HG03354 (cell line): Measurements from ENCODE around the gene MRTFB.
"Not testable (repeated sequence)": the region's sequence is repeated elsewhere in the genome, so short reads cannot be mapped to it uniquely, and the experiment has no call there.

Experiments
- ATAC-seq: cut with Tn5 transposase; IDR thresholded peaks from one replicate; pipeline ENCODE4 v1.9.1; 2021; ENCODE audit warnings: mild to moderate bottlenecking; ENCODE audit not compliant: unreplicated experiment, poor library complexity, severe bottlenecking

MRTFB gene

DNA sequence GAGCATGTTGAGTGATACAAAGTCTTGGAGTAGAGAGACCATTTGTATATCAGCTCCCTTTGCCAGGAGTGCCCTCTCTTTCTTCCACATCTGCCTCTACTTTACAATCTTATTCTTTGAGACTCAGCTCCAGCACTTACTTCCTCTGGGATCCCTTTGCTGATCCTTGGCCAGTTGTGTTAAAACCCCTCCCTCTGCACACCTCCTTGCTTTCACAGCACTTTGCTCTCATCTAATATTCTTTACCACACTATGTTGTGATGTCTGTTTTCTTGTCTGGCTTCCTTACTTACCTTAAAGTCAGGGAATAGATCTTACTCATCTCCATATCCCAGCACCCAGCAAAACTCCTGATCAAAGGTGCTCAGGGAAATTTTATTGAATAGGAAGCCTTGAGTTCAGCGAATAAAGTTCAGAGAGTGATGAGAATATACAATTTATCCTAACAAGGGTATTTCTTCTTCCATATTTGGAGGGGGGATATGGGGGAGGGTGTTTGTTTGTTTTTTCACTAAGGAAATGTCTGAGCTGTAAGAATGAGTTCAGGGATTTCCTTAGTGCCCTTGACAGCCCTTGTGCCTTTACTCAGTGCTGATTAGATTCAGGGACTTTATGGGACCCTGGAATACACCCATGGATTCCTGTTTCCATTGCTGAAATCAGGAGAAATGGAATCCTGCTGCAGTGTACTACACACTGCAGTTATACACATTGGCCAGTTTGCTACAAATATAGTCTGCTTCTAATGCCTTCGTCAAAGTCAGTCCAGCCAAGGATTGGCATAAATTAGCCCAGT, 32.0 kb downstream of the MRTFB start:
- ATAC-seq: no peak

DNA sequence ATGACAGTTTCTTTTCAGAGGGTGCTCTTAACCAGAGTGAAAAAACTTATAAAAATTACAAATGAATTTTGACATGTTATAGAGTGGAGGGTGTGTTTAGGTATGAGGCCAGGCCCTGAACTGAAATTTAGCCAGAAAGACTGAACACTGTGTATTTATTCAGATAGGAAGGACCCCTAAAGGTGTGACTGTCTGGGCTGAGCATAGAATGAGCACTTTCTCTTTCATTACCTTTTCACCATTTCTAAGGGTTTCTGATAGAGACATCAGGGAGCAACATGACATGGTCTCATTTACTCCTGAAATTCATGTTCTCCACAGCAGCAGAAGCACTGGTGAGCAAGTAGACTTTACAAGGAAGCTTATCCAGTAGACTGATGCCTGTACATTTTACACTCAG, 32.9 kb downstream of the MRTFB start:
- no peak for ATAC-seq

DNA sequence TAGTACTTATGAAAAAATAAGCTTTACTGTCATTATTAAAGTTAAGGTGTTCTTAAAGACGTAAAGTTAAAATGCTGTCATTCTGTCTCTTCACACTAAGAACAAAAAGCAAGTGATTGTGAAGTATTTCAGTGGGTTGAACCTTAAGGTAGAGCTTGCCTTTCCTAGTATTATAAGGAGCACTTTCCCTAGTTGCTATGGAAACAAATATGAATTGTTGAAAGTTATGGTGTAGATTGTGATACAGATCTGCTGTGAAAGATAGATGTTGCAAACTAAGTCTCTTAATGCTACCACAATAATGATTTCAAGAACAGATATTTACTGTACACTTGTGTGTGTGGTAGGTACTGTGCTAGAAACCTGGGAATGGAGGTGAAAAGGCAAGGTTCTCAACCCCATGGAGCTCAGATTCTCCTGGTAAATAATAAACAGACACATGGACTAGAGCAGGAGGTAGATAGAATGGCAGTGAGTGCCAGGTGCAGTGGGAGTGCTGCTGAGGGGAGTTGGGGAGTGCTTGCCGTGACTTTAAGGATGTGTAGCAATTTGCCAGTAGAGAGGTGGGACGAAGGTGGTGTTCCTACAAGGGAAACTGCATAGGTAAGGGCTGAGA, 34.7 kb downstream of the MRTFB start:
- ATAC-seq: no peak

DNA sequence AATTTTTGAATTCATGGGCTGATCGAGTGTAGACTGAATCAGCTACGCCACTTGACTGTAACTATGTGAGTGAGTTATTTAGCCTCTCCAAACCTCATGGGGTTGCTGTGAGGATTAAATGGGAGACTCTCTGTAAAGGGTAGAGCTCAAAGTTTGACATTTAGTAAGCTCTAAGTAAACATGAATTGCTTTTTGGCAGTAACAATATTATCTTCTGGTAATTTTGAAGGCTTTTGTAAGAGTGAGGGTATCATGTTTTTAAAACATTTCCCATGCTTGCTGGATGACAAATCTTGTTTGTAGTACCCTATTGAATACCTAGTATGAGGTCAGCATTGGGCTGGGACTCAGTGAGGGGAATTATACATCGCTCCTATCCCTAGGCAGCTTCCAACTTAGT, 35.3 kb downstream of the MRTFB start:
- no peak for ATAC-seq

- no peak for ATAC-seq
These were observed 35.8 kb downstream of the MRTFB start for GRCh38 chr16:14106961-14107360.

- no peak for ATAC-seq
These were observed 38.1 kb downstream of the MRTFB start for GRCh38 chr16:14109077-14109775.

- no peak for ATAC-seq
These were observed 38.9 kb downstream of the MRTFB start for GRCh38 chr16:14109782-14110727.

DNA sequence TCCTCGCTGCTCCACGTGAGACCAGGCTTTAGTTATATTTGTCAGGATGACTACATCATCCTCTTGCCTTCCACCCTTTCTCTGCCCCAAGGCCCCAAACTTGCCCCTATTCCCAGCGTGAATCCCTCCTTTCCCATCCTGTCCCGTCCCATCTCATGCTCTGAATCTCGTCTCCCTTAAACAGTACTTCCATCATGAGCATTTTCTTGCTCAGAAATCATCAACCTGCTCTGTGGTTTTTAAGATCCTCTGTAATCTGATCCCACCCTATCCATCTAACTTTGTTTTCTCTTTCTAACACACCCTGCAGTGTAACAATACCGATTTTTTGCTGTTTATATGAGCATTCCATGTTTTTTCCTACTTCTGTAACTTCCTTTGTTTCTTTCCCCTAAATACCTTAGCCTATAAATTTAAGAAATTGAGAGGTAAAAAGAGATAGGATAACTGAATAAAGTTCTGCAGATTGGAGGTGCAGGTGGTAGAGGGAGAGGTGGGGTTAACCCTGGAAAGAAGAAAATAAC, 39.7 kb downstream of the MRTFB start:
- no peak for ATAC-seq

DNA sequence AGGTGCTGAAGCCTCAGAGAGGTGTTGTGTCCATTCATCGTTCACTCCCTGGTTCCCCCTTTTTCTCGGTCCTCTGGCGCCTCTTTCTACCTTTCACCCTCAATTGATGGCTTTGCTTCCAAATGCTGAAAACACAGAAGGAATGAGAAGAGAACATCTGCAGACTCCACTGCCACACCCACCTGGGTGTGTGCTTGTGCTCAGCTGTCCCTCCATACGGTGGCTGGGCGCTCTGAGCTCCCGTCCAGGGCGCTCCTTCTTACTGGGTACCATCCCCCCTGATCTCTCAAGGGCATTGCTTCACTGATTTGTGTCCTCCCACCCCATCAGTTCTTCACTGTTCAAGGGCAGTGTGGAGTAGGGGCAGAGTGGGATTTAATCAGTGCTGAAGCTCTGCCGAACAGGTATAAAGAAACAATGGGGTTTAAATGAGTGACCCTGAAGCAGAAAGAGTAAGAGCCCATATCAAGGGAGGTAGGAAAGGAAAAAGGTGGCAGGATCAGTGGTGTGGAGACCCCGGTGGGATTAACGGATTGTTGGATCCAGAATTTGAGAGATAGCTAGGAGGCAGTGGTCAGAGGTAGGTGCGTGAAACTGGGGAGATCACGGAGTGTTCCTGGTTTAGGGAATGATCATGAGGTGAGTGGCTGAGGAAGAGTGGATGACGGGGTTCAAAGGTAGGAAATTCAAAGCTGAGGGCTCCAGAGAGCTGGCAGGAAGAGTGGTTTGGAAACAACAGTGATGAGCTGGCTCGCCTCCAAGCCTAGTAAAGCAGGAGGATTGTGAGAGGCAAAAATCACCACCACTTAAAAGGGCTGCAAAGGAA, 40.8 kb downstream of the MRTFB start:
- no peak for ATAC-seq

- no peak for ATAC-seq
These were observed 41.4 kb downstream of the MRTFB start for GRCh38 chr16:14112539-14112856.

DNA sequence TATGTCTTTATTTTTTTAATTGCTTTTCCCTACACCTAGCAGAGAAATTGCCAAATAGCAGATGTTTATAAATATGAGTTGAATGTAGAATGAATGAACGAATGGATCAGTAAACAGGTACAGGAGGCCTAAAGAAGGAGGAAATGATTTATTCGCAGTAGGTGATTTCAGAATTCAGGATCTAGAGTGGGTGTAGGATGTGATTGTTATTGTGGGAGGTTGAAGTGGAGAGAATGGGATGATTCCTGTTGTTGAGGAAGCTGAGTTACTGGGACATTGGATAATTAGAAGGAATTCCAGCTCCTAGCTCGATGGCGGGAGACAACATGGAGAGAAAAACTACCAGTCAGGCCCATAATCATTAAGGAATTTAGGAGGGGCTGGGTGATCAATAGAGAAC, 42.2 kb downstream of the MRTFB start:
- no peak for ATAC-seq

- ATAC-seq: no peak
These were observed 45.9 kb downstream of the MRTFB start for GRCh38 chr16:14117051-14117450.

DNA sequence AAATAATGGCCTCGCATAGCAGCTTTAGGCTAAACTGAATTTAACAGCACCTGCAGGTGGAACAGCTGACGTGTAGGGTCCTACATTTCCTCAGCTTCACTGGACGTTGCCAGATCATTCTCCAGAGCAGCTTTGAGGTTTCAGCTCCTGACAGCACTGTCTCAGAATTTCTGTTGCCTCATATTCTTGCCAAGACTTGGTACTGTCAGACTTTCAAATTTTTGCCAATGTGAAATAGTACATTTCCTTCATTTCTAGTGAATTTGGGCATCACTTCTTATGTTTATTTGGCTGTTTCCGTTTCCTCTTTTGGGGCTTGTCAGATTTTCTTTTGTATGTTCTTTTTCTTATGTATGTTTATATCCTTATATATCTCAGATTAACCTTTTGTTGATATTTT, 48.7 kb downstream of the MRTFB start:
- ATAC-seq: no peak

- ATAC-seq: no peak
These were observed 49.2 kb downstream of the MRTFB start for GRCh38 chr16:14120335-14120734.

GRCh38 chr16:14121142-14121541, 50.0 kb downstream of the MRTFB start:
- no peak for ATAC-seq

- ATAC-seq: no peak
These were observed 50.8 kb downstream of the MRTFB start for GRCh38 chr16:14121872-14122271.

DNA sequence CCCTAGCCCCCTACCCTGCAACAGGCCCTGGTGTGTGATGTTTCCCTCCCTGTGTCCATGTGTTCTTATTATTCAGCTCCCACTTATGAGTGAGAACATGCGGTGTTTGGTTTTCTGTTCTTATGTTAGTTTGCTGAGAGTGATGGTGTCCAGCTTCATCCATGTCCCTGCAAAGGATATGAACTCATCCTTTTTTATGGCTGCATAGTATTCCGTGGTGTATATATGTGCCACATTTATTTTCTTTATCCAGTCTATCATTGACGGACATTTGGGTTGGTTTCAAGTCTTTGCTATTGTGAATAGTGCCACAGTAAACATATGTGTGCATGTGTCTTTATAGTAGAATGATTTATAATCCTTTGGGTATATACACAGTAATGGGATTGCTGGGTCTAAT, 51.3 kb downstream of the MRTFB start:
- not testable (repeated sequence) for ATAC-seq

GRCh38 chr16:14125000-14125681, 54.0 kb downstream of the MRTFB start:
- no peak for ATAC-seq
